DMS 273 (cell line): Measurements from ENCODE around the gene UBA52.

Source experiments
- DNase-seq: peaks from one replicate; lab custom pipeline; 2025; ENCODE audit not compliant: unreplicated experiment; lab: John Stamatoyannopoulos, UW

Gene UBA52

GRCh38 chr19:18551631-18552030 lies 20.0 kb upstream of the UBA52 start:
- no peak for DNase-seq

DNA sequence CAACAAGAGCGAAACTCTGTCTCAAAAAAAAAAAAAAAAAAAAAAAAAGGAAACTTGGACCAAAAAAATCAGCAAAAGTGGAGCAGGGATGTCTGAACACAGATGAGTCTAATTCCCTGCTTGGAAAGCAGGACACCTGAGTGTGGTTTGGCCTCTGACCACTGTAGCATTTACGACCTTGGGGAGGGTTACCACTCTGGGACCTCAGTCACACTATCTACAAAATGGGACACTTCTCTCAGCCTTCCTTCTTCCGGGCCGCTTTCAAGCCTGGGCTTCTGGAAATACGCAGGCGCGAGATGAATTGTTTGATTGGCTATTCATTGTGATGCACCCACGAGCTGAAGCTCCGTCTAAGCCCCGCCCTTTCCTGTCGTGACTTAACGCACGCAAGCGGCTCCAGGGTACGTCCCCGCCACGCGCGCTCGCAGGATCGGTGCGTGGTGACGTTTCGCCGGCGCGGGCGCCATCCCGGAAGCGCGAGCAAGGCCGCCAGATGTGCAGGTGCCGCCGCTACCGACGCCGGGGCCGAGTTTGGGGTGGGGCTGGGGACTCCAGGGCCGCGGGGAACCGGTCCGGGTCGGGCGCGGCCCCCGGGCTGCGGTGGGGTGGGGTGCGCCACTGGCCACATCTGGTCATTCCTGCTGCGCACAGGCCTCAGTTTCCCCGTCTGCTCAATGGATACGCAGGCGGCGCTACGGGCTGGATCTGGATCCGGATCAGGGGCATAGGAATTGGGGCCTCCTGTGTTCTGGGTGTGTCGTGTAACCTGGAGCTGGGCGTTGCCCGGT lies 14.1 kb upstream of the UBA52 start, which contains the start of gene KXD1:
Gene KXD1, plus strand, starts transcription at position 460 of the 791 bp plus-strand sequence. CDS start 4,187 bp downstream, outside the sequence.
- peak; percentile 99 for DNase-seq

GRCh38 chr19:18558202-18558555 lies 13.5 kb upstream of the UBA52 start:
- DNase-seq = no peak

GRCh38 chr19:18558604-18559003 lies 13.1 kb upstream of the UBA52 start:
- no peak for DNase-seq

GRCh38 chr19:18559685-18560084 lies 12.0 kb upstream of the UBA52 start:
- no peak for DNase-seq

DNA sequence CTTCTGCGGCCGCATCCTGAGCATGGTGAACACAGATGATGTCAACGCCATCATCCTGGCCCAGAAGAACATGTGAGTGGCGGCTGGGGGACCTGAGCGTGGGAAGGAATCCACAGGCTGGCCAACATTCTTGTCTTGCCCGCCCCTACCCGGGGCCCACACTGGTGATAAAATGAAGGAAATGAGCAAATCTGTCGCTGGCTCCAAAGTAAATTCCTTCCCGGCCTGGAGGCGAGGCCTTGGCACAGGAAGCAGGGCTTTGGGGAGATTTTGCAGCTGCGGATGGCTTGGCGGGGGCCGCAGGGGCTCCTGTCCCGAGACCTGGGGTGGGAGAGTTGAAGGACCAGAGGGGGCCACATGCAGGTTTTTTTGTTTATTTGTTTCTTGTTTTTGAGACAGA lies 9.6 kb upstream of the UBA52 start:
- no peak for DNase-seq

DNA sequence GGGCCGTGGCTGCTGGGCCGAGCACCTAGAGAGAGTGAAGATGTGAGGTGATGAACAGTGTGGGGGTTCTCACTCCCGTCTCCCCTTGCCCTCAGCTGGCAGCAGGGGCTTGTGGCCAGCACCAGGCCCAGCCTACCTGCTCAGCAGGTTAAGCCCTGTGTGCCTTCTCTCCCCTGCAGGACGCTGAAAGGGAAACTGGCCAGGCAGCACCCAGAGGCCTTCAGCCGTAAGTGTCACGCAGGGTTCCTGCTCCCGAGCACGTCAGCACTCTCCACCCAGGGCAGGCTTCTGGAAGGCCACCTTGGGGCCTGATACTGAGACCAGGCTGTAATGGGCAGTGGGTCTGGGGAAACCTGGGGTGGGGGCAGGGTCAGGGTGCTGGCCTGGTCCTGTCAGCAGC lies 4.7 kb upstream of the UBA52 start:
- no peak for DNase-seq

DNA sequence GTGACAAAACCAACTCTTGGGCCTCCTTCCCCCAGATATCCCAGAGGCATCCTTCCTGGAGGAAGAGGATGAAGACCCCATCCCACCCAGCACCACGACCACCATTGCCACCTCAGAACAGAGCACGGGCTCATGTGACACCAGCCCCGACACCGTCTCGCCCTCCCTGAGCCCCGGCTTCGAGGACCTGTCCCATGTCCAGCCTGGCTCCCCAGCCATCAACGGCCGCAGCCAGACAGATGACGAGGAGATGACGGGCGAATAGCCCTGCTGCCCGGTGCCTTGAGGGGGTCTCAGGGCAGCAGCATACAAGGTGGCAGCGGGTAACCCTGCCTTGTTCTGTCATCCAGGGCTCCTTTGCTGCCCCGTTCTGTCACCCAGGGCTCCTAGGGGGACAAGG lies 3.3 kb upstream of the UBA52 start:
- DNase-seq = no peak

- DNase-seq = no peak
Measured at GRCh38 chr19:18574691-18575291, 3.1 kb downstream of the UBA52 start.

DNA sequence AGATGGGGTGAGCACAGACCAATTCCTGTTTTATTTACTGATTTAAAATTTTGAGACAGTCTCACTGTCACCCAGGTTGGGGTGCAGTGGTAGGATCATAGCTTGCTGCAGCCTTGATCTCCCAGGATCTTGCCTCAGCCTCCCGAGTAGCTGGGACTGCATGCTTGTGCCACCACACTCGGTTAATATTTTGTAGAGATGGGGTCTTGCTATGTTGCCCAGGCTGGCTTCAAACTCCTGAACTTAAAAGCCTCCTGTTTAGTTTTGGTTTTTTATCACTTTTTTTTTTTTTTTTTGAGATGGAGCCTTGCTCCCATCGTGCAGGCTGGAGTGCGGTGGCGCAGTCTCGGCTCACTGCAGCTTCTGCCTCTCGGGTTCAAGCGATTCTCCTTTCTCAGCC lies 4.7 kb downstream of the UBA52 start:
- no peak for DNase-seq

DNA sequence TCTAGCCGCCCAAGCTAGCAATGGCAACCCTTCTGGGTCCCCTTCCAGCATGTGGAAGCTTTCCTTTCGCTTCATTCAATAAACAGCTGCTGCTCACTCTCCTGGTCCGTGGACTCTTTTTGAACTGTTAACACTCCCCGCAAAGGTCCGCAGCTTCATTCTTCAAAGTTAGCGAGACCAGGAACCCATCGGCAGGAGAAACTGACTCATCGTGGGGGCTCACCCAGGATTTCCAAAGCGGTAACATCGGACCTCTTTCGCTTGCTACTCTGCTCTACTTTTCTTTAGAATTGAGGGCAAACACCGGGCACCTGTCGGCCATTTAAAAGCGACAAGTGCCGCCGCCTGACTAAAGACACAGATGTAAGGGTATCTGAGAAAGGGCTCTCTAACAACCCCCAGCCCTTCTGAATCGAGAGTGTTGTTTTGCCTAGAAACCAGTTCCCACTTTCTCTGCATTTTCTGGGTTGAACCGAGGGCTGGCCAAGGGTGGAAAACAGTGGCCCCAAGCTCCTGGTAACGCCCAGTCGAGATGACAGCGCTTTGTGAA lies 5.8 kb downstream of the UBA52 start:
- no peak for DNase-seq

GRCh38 chr19:18580311-18580710 lies 8.7 kb downstream of the UBA52 start:
- no peak for DNase-seq

- no peak for DNase-seq
Measured at GRCh38 chr19:18586306-18586705, 14.6 kb downstream of the UBA52 start.

GRCh38 chr19:18587561-18587960 lies 15.9 kb downstream of the UBA52 start:
- no peak for DNase-seq

DNA sequence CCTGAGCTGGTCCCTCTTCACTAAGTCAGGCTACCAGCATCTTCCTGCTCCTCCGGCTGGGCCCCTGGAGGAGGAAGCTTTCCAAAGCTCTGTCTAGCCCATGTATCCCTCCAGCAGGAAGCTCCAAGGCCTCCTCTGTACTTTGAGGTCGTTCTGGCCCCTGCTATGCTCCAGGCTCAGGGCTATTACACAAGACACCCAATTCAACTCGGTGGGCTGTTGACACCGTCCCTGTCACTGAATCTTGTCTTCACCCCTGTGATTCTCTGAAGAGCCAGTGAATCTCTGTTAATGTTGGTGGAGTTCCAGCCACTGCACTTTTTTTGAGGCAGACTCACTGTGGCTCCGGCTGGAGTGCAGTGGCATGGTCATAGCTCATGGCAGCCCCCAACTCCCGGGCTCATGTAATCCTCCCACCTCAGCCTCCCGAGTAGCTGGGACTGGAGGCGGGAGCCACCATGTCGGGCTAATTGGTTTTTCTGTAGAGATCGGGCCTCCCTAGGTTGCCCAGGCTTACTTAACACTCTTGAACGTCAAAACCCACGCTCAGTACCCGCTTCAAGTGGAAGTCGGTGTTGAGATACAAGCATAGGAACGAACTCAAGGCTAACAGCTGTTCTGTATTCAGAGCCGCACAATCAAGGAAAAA lies 16.4 kb downstream of the UBA52 start:
- no peak for DNase-seq

DNA sequence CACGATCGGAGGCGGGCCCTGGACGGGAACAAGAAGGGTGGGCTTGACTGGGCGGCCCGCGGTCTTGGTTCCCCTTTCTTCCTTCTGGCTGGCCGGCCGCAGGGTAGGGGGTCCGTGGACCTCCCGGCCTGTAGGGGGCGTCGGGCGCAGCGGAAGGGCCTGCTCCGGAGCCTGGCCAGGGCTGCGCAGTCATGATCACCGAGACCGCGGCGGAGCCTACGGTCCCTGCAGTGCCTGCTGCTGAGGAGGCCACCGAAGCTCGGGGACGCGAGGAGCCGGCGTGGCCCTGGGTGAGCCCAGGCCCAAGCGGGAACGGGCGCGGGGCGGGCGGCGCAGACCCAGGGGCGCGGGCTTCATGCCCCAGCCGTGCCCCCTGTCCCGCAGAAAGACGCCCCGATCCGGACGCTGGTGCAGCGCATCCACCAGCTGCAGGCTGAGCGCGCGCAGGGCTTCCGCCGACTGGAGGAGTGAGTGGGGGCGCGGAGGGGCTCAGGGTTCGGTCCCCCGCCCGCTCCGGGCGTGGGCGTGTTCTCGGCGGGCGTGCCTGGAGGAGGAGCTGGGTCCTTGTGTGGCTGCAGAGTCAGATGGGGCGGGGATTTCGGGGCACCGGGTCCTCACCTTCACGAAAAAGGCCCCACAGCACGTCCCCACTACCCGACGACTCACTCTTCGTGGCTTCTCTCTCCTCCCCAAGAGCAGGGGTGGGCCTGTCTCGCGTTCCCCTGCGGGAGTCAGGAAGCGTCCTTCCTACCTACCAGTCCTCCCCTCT lies 17.1 kb downstream of the UBA52 start, which contains the start of gene REX1BD:
Gene REX1BD, plus strand, starts transcription at position 188 of the 769 bp plus-strand sequence. Its CDS starts 4 bp downstream, at position 192.
- DNase-seq = peak; percentile 93

DNA sequence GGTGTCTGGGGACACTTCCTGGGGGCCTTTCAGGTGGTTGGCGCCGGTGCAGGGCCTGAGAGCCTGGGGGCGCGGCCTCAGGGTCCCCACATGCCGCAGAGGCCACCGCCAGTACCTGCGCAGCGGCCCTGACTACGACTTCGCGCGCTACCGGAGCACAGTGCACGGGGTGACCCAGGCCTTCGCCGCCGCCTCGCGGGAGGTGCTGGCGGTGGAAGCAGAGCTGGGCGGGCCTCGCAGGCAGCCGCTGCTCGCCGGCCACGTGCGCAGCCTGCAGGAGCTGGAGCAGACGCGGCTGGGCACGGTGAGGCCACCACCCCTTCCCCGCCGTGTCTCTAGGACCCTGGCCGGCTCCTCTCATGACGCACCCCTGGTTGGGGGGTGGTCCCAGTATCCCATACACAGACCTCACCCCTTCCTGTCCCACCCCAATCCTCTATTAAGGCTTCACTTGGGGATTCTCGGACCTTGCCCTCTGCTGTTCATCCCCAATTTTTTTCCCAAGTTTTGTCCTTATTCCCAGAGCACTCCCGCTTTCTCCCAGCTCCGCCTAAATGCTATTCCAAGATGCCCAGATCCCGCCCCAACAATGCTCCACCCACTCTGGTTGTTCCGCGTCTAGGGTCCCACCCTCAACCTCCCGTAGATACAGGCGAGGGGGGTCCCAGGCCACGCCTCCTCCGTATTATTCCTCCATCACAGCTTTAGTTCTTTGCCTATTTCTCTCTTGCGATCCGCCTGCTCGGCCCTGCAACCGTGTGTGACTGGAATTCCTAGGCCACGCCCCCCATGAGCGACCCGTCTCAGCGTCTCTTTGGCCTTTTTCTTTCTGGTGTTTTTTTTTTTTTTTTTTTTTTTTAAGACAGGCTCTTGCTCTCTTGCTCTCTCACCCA lies 18.0 kb downstream of the UBA52 start:
- DNase-seq = peak; percentile 89

- peak; percentile 55 for DNase-seq
Measured at GRCh38 chr19:18590273-18591272, 18.9 kb downstream of the UBA52 start.
